ENCODE results near the gene ACOX1.

ACOX1 gene

GRCh38 chr17:75909051-75909811 is 69.7 kb downstream of the ACOX1 start:
- no peak for DNase-seq (ENCODE audit: low spot score)

DNA sequence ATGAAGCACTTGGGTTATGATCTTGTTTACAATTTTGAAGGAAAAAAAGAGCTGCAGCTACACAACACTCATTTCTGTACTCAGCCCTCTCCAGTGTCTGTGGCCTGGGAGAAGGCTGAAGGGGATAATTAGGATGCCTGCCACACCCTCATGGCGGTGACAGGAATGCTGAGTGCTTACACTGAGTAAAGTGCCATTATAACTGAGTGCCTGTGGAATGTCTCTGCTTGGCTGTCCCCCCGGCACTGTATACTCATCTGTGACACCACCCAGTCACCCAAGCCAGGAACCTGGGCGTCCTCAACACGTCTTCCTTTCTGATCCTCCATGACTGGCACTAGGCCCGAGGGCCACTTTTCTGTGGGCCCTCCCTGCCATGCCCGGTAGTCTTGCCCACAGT is 70.8 kb downstream of the ACOX1 start:
- no peak for DNase-seq (ENCODE audit: low spot score)

DNA sequence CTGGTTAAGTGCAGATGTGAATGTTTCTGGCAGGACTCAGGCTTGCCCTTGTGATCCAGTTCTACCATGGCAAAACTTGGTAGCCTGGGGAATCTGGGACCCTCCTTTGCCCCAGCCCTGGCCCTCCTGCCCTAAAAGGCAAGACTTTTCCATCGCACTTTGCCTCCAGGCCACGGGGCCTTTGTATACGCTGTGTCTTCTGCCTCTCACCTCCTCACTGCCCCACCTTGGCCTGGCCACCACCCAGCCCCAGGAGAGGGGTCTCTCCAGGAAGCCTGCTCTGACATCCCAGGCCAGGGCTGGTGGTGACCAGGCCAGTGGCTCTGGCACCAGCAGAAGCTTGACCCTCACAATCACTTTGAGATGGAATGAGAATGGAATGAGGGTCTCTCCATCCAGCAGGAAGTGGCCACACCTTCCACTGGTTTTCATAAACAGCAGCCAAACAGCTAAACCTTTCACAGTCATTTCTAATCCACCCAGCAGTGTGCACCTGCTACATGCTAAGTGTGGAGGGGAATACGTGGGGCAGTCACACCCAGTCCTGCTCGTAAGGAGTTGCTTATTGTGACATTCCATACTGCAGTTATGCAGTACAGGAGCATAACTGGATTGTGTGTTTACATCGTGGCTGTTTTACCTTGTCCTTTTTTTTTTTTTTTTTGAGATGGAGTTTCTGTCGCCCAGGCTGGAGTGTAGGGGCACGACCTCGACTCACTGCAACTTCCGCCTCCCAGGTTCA is 72.7 kb downstream of the ACOX1 start:
- DNase-seq (ENCODE audit: low spot score): no peak

- peak; percentile 76 for DNase-seq (ENCODE audit: low spot score)
Measured at GRCh38 chr17:75904749-75905521, 74.0 kb downstream of the ACOX1 start, which contains the start of gene MRPL38. Gene MRPL38, minus strand, starts transcription at chr17:75904884. Its CDS starts 9 bp downstream, at chr17:75904875.

DNA sequence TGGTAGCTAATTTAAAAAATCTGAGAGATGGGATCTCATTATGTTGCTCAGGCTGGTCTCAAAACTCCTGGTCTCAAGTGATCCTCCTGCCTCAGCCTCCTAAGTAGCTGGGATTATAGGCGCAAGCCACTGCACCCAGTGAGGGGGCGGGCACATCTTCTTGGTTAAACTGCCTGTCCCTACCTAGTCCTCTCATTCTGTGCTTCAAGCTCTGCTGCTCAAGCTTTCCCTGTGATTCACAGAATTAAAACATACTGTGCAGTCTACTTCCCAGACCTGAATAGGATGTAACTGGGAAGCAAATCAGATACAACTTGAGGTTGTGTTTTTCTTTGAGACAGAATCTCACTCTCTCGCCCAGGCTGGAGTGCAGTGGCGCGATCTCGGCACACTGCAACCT is 76.6 kb downstream of the ACOX1 start:
- no peak for DNase-seq (ENCODE audit: low spot score)

GRCh38 chr17:75901727-75902126 is 77.2 kb downstream of the ACOX1 start:
- no peak for DNase-seq (ENCODE audit: low spot score)

DNA sequence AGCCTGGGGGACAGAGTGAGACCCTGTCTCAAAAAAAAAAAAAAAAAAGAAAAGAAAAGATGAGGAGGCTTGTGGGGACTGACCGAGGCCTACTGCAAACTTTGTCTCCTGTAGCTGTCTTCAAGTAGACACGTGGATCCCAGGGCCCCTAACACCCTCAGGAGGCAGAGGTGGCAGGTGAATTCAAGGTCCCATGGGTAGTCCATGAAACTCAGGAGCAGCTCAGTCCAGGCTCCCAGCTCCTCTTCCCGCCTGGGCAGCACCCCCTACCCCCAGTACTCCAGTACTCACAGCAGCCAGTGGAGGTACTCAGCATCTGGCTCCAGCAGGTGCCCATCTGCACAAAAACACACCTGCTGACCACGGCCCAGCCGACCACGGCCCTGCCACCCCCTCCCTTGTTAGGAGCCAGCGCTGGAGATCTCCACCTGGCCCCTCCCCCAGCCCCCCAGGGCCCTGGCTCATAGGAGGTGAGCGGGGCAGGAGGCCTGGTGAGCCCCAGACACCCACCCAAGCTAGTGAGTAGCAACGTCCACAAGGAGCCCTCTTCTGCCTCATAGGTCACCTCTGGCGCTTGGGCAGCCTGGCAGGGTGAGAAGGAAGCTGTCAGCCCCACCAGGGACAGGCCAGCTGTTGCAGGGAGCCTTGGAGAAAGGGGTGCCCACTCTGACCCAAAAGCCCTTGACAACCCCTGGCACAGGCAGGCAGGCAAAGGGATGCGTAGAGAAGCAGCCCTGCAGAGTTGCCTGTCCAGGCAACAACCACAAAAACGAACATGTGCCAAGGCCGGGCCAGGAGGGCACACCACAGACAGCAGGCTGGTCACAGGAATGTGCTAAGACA is 78.1 kb downstream of the ACOX1 start:
- DNase-seq (ENCODE audit: low spot score): no peak

DNA sequence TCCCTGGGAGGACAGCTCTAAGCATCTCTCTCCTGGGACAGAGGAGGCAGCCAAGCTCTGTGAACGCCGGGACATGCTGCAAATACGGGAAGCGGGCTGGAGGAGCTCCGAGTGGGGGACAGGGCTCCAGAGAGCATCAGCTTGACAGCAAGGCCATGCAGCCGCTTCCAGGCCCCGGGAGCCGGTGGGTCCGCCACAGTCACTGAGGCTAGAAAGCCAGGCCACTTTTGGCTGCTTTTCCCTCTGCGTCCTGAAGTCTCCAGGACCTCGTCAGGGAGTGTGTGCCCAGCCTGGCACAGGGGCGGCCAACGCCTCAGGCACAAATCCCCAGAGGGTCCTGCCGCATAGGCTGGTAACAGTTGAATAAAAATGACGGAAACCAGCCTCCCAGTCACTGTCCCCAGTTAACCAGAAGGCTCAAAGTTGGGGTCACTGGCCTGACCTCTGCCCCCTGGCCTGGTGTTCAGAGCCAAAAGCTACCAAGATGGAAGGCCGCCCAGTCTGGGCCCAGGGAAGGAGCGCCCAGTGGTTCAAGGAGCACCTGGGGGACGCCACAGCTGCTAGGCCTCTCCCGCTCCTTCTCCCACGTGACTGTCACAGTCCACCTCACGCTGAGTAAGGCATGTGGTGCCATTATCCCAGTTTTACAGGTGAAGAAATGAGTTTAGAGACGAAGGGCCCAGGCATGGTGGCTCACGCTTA is 79.0 kb downstream of the ACOX1 start:
- no peak for DNase-seq (ENCODE audit: low spot score)

GRCh38 chr17:75899353-75899752 is 79.6 kb downstream of the ACOX1 start:
- DNase-seq (ENCODE audit: low spot score): no peak

- no peak for DNase-seq (ENCODE audit: low spot score)
Measured at GRCh38 chr17:75898791-75899190, 80.2 kb downstream of the ACOX1 start.

- no peak for DNase-seq (ENCODE audit: low spot score)
Measured at GRCh38 chr17:75898065-75898464, 80.9 kb downstream of the ACOX1 start.

DNA sequence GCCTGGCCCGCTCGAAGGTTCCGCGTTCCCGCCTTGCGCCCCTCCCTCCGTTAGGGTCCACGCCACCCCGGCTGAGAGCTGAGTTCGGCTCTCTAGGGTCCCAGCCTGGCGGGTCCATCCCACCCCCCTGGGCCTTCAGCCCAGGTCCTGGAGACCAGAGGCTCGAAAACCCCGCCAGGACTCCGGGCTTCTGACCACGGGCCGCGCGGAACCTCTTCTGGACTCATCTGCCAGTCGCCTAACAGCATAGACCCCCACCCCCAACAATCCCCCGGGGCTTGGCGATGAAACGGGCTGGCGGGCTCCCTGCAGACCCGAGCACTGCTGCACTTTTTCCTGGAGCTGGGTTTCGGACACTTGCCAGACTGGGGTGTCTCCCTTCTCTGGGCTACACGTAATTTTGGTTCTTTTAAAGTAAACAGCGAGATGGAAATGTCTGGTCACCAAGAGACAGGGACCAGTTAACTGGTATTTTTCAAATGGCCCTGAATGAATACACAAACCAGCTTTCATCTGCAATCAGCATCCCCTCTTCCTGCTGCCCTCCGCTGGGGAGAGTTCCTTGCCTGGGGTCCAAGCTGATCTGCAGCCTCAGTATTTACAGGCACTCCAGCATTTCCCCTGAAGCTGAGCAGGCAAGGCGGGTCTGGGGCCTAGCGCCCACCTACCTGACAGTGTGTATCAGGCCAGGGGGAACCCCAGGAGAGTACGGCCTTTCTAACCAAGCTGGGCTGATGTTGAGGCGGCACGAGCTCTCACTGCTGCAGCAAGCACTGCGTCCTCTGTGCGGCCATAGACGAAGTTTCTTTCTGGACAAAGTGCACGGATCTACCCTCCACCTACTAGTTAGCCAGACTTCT is 81.6 kb downstream of the ACOX1 start:
- no peak for DNase-seq (ENCODE audit: low spot score)

DNA sequence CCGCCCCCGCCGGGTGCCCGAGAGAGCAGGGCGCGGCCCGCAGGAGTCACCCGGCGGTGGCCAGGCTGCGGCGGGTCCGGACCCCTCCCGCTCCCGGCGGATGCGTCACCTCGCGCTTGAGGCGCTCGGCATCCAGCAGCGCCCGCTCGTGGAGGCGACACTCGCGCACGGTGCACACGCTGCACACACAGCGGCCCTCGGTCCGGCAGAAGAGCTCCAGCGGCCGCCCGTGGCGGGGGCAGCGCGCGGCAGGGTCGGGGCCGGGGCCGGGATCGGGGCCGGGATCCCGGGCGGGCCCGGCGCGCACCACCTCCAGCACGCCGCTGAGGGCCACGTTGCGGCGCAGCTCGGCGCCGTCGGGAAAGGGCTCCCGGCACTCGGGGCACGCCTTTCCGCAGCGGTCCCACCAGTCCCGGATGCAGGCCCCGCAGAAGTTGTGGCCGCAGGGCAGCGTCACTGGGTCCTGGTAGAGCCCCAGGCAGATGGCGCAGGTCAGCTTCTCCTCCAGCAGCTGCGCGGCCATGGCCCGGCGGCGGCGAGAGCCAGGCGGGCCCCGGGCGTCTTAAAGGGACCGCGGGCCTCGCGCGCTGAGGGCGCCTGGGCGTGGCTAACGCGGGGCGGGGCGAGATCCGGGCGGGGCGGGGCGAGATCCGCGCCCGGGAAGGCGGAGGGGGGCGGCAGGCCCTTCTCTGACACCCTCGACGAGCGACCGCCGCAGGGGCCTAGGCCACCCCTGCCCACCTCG is 82.4 kb downstream of the ACOX1 start, which contains the start of gene TRIM65:
Gene TRIM65 (minus strand): TSS at position 537 of the 745 bp plus-strand sequence. CDS start 14 bp downstream, at position 523.
- peak; percentile 78 for DNase-seq (ENCODE audit: low spot score)

- no peak for DNase-seq (ENCODE audit: low spot score)
Measured at GRCh38 chr17:75895370-75896155, 83.4 kb downstream of the ACOX1 start.

DNA sequence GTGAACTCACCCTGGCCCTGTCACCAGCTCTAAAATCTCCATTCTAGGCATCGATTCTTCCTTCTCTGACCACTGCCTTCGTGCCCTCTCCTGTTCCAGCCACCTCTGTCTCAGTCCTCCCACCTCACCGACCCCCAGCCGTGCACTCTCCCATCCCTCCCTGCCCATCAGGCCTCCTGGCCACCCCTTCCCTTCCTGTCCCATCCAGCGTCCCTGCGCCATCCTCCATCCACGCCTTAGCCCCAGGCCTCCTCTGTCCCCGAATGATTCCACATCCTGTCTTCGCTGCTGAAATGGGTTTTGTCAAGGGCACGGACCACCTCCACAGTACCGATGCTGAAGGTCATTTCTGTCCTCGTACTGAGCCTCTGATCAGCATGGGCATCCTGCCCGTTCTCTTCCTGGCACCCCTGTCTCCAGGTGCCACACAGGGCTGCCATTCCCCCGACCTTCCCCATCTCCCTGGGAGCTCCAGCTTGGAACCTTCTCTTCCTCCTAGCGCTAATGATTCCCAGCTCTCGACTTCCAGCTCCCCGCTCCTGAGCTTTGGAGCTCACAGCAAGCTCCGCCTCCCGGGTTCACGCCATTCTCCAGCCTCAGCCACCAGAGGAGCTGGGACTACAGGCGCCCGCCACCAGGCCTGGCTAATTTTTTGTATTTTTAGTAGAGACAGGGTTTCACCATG is 84.8 kb downstream of the ACOX1 start:
- no peak for DNase-seq (ENCODE audit: low spot score)

GRCh38 chr17:75893305-75894048 is 85.5 kb downstream of the ACOX1 start:
- DNase-seq (ENCODE audit: low spot score): no peak
